ENCODE results near the gene SLC25A21. TPM values are rescaled to one million over a fixed set of nuclear protein-coding genes. Genes with fewer than 3 reads are reported as not detected.
A peak's percentile ranks its signal among the peaks of the same experiment; 100 is the strongest.
"Not testable (repeated sequence)": the region's sequence is repeated elsewhere in the genome, so short reads cannot be mapped to it uniquely, and the experiment has no call there.

Gene SLC25A21
- total and polyA plus RNA-seq, 2 of the 13 experiments (the other 11 are each of a cell fraction or from before 2014, with no cell fraction given) = 1.9 to 2.9 TPM

- in situ Hi-C loops (cut with HindIII; ENCODE audit: extremely low pct_ligation_motif_present, low pct_unique_long_range_greater_than_20kb); intact Hi-C loops (cut with micrococcal nuclease; ENCODE audit: unreplicated experiment); H3K79me2 ChIP-seq (ENCODE audit: insufficient read depth, low read length); BruUV-seq (replicated peaks); H3K4me3 ChIP-seq (replicated peaks in 1 of 3; ENCODE audit: insufficient read depth in 1 of 3, low read depth in 2 of 3, low read length in 3 of 3); H3K9ac ChIP-seq (ENCODE audit: insufficient read depth, low read depth, low read length); H2AFZ ChIP-seq (ENCODE audit: low read length); H3K27ac ChIP-seq (ENCODE audit: extremely low read length, insufficient read depth, low read length); H3K9me3 ChIP-seq (ENCODE audit: low read length); H3K36me3 ChIP-seq (replicated peaks in 1 of 2; ENCODE audit: control insufficient read depth in 1 of 2, insufficient read depth in 2 of 2, low read length in 2 of 2); H4K20me1 ChIP-seq (ENCODE audit: insufficient read depth, low read length); H3K4me2 ChIP-seq (ENCODE audit: low read depth, low read length); FAIRE-seq; CTCF ChIA-PET (ENCODE audit: low intra/inter-chr PET ratio, low total read pairs); POLR2A ChIA-PET; H3K27me3 ChIP-seq (ENCODE audit: control insufficient read depth in 1 of 2, insufficient read depth in 2 of 2, low read length in 2 of 2): not testable (repeated sequence)
- 4% methylated on average over 4 of the region's 4 CpGs for WGBS (ENCODE audit: low lambda C conversion rate)
- DNase-seq (ENCODE audit: low spot score) (peak; percentile 87), ATAC-seq (peak; percentile 93)
- H3K4me1 ChIP-seq (ENCODE audit: insufficient read depth, low read length) = peaks cover 31% of the 10 kb centered on the region
- TF ChIP-seq RARA (CRISPR knock-in tag; IDR thresholded peaks at IDR 0.05) (peak; percentile 76), HNF1A (IDR thresholded peaks at IDR 0.05; ENCODE audit: low read depth) (peak; percentile 47; the same call in 1 of the 2 replicates), HNF1A (CRISPR knock-in tag; IDR thresholded peaks at IDR 0.05; ENCODE audit: borderline replicate concordance) (peak; percentile 71; the same call in 1 of the 2 replicates), ZNF331 (CRISPR knock-in tag; IDR thresholded peaks at IDR 0.05) (peak; percentile 76; the same call in 1 of the 2 replicates), HMG20B (CRISPR knock-in tag; conservative IDR thresholded peaks at IDR 0.05) (peak; percentile 68), DPF2 (CRISPR knock-in tag; IDR thresholded peaks at IDR 0.05; ENCODE audit: borderline replicate concordance, low read depth) (peak; percentile 63; the same call in 1 of the 2 replicates), ZBTB34 (CRISPR knock-in tag; IDR thresholded peaks at IDR 0.05) (0 out of 2 replicates have a peak, but pooled peaks have one; percentile 56), THAP11 (CRISPR knock-in tag; IDR thresholded peaks at IDR 0.05) (peak; percentile 45; the same call in 1 of the 2 replicates), TEAD3 (CRISPR knock-in tag; optimal IDR thresholded peaks at IDR 0.05; ENCODE audit: borderline replicate concordance) (peak; percentile 99), PPARG (CRISPR knock-in tag; conservative IDR thresholded peaks at IDR 0.05) (peak; percentile 60; the same call in 1 of the 2 replicates), TCF7 (IDR thresholded peaks at IDR 0.05; ENCODE audit: low read depth) (peak; percentile 51; the same call in 1 of the 2 replicates), NR2F6 (IDR thresholded peaks at IDR 0.05) (peak; percentile 53), NR2F6 (CRISPR knock-in tag; IDR thresholded peaks at IDR 0.05) (peak; percentile 86), RXRB (CRISPR knock-in tag; IDR thresholded peaks at IDR 0.05; ENCODE audit: borderline replicate concordance) (peak; percentile 100), RERE (CRISPR knock-in tag; IDR thresholded peaks at IDR 0.05; ENCODE audit: low read depth) (peak; percentile 41; the same call in 1 of the 2 replicates), HNF4A (CRISPR knock-in tag; IDR thresholded peaks at IDR 0.05) (peak; percentile 52)
Measured at GRCh38 chr14:36980413-36980812, 192.0 kb downstream of the SLC25A21 start.
